ENCODE data around the gene EHBP1.

Gene EHBP1

GRCh38 chr2:62826141-62826540 is 120.6 kb downstream of the EHBP1 start:
- no peak for DNase-seq

- DNase-seq = no peak
Measured at GRCh38 chr2:62826953-62827675, 121.6 kb downstream of the EHBP1 start.

GRCh38 chr2:62831729-62832128 is 126.2 kb downstream of the EHBP1 start:
- DNase-seq = no peak

GRCh38 chr2:62844311-62845090 is 139.0 kb downstream of the EHBP1 start:
- DNase-seq = no peak

- no peak for DNase-seq
Measured at GRCh38 chr2:62845256-62845655, 139.7 kb downstream of the EHBP1 start.

- DNase-seq = no peak
Measured at GRCh38 chr2:62852254-62852653, 146.7 kb downstream of the EHBP1 start.

GRCh38 chr2:62854600-62855514 is 149.3 kb downstream of the EHBP1 start:
- DNase-seq = no peak

GRCh38 chr2:62856228-62857040 is 150.9 kb downstream of the EHBP1 start:
- no peak for DNase-seq

GRCh38 chr2:62857139-62857931 is 151.8 kb downstream of the EHBP1 start:
- no peak for DNase-seq

GRCh38 chr2:62858231-62858832 is 152.8 kb downstream of the EHBP1 start:
- DNase-seq = no peak

GRCh38 chr2:62868947-62869346 is 163.4 kb downstream of the EHBP1 start:
- DNase-seq = no peak

GRCh38 chr2:62870966-62871365 is 165.5 kb downstream of the EHBP1 start:
- DNase-seq = no peak

- no peak for DNase-seq
Measured at GRCh38 chr2:62871506-62871905, 166.0 kb downstream of the EHBP1 start.

GRCh38 chr2:62873603-62874002 is 168.1 kb downstream of the EHBP1 start:
- DNase-seq = no peak

GRCh38 chr2:62874881-62875383 is 169.4 kb downstream of the EHBP1 start:
- no peak for DNase-seq

GRCh38 chr2:62881162-62881795 is 175.8 kb downstream of the EHBP1 start:
- no peak for DNase-seq

GRCh38 chr2:62883629-62884028 is 178.1 kb downstream of the EHBP1 start:
- DNase-seq = no peak

GRCh38 chr2:62884086-62884485 is 178.6 kb downstream of the EHBP1 start:
- DNase-seq = no peak

- no peak for DNase-seq
Measured at GRCh38 chr2:62884514-62884913, 179.0 kb downstream of the EHBP1 start.

GRCh38 chr2:62894966-62895631 is 189.6 kb downstream of the EHBP1 start:
- no peak for DNase-seq
